HG03378 (cell line): ENCODE results near the gene NDEL1.

ENCODE experiments used
- ATAC-seq: cut with Tn5 transposase; IDR thresholded peaks from one replicate; pipeline ENCODE4 v1.9.1; 2021; ENCODE audit warnings: mild to moderate bottlenecking, moderate library complexity; ENCODE audit not compliant: unreplicated experiment

Gene NDEL1

GRCh38 chr17:8453326-8453725 lies 17.6 kb downstream of the NDEL1 start:
- ATAC-seq, result no peak

- no peak for ATAC-seq
Measured at GRCh38 chr17:8455665-8456209, 20.1 kb downstream of the NDEL1 start.

GRCh38 chr17:8458128-8458527 lies 22.4 kb downstream of the NDEL1 start:
- no peak for ATAC-seq

GRCh38 chr17:8459107-8459506 lies 23.4 kb downstream of the NDEL1 start:
- ATAC-seq, result no peak

- ATAC-seq, result no peak
Measured at GRCh38 chr17:8459831-8460230, 24.1 kb downstream of the NDEL1 start.

GRCh38 chr17:8462564-8462963 lies 26.9 kb downstream of the NDEL1 start:
- no peak for ATAC-seq

- ATAC-seq, result no peak
Measured at GRCh38 chr17:8463099-8463498, 27.4 kb downstream of the NDEL1 start.

GRCh38 chr17:8464941-8465340 lies 29.3 kb downstream of the NDEL1 start:
- no peak for ATAC-seq

- no peak for ATAC-seq
Measured at GRCh38 chr17:8465356-8465755, 29.7 kb downstream of the NDEL1 start.

- ATAC-seq, result no peak
Measured at GRCh38 chr17:8465759-8466158, 30.1 kb downstream of the NDEL1 start.

GRCh38 chr17:8466456-8466855 lies 30.8 kb downstream of the NDEL1 start:
- ATAC-seq, result no peak

- ATAC-seq, result no peak
Measured at GRCh38 chr17:8466873-8467272, 31.2 kb downstream of the NDEL1 start.

GRCh38 chr17:8467527-8467926 lies 31.8 kb downstream of the NDEL1 start:
- no peak for ATAC-seq

- ATAC-seq, result no peak
Measured at GRCh38 chr17:8468127-8468526, 32.4 kb downstream of the NDEL1 start.

GRCh38 chr17:8468980-8469379 lies 33.3 kb downstream of the NDEL1 start:
- ATAC-seq, result no peak

- ATAC-seq, result no peak
Measured at GRCh38 chr17:8469964-8470363, 34.3 kb downstream of the NDEL1 start.

- ATAC-seq, result no peak
Measured at GRCh38 chr17:8470447-8471047, 34.9 kb downstream of the NDEL1 start.

GRCh38 chr17:8472663-8473062 lies 37.0 kb downstream of the NDEL1 start:
- ATAC-seq, result no peak

- ATAC-seq, result no peak
Measured at GRCh38 chr17:8473451-8474192, 37.9 kb downstream of the NDEL1 start.

- ATAC-seq, result no peak
Measured at GRCh38 chr17:8474826-8475225, 39.1 kb downstream of the NDEL1 start.

GRCh38 chr17:8475227-8475626 lies 39.5 kb downstream of the NDEL1 start:
- ATAC-seq, result no peak

GRCh38 chr17:8475781-8476180 lies 40.1 kb downstream of the NDEL1 start:
- no peak for ATAC-seq
